Stimulated activated CD8-positive, alpha-beta memory T cell treated with anti-CD3 and anti-CD28 coated beads, Interleukin-15, amount 100 ng/mL, for 48 hours (primary cell): ENCODE data around the gene DCHS1.

Experiments used
- DNase-seq, 2 donors: peaks; one replicate each; pipeline ENCODE4 v3.0.0-alpha.2; 2020; ENCODE audit warnings: low read depth in 2 of 2

The DCHS1 gene

DNA sequence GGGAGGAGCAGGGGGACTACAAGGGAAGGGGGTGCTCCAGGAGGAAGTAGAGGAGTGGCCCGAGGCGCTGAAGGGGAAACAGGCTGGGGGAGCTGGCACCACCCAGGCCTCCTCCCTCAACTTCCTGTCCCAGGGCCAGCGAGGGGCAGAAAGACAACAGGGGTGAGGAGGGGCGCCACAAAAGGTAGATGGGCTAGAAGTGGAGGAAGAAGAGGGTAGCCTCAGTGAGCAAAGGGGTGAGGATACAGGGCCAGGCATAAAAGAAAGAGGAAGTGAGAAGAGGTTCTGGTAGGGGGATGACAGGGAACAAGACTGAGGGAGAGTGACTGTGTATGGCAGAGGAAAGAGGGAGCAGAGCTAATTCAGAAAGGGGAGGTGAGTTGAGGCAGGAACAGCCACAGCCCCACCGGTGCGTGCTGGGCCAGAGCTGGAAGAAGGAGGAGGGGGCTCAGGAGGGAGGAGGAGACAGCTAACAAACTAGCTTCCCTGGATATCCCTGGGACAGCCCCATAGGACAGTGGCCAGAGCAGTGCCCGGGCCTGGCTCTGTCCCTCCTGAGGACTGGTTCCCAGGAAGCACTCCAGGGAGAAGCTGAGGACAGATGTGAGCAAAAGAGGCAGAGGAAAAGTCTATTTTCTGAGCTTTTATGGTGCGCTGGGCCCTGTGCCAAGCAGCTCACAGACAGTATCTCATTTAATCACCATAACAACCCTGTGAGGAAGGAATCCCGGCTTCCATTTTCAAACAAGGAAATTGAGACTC lies 8.5 kb downstream of the DCHS1 start:
- DNase-seq, result no peak

DNA sequence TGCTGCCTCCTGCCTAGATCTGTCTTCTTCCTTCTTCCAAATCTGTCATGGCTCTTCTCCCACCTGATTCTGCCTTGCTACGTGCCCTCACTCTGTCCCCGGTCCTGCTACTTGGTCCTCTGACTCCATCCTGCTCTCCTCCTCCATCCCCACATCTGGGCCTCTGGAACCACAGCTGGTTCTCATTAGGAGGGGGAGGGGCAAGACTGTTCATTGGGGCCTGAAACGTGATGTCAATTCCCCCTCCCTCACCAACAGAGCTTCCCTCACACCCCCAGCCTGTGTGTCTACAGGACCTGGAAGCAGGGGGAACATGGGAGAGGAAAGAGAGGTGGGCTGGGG lies 9.1 kb downstream of the DCHS1 start:
- no peak for DNase-seq

DNA sequence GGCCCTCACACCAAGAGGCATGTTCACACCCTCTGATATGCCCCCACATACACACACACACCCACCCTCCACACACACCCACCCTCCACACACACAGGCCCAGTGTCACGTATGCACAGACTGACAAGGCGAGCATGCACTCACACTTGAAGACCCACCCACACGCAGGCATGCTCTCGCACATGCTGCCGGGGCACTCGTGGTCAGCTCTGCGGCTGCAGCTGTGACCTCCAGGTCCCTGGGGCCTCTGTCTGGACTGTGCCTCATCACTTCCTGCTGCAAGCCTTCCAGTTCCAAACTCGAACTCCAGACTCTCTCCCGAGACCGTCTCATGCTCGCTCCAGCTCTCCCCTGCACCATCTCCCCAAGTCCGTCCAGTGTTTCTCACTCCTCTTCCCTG lies 9.5 kb downstream of the DCHS1 start:
- DNase-seq, result no peak

DNA sequence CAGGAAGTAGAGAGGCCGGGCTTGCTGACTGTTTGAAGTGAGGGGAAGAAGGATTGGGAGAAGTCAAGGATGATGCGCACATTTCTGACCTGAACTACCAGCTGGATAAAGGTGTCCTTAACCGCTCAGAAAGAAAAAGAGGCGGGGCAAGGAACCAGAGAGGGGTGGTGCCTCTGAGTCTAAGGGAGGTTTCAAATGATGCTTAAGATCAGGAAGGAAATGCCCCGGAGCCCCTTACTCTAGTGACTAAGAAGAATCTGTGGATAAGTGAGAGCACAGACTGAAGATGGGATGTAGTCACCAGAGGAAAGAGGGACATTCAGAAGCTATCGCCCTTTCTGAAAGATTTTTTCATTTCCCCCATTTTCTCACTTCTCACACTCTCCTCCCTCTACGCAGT lies 12.7 kb downstream of the DCHS1 start:
- DNase-seq, result no peak

DNA sequence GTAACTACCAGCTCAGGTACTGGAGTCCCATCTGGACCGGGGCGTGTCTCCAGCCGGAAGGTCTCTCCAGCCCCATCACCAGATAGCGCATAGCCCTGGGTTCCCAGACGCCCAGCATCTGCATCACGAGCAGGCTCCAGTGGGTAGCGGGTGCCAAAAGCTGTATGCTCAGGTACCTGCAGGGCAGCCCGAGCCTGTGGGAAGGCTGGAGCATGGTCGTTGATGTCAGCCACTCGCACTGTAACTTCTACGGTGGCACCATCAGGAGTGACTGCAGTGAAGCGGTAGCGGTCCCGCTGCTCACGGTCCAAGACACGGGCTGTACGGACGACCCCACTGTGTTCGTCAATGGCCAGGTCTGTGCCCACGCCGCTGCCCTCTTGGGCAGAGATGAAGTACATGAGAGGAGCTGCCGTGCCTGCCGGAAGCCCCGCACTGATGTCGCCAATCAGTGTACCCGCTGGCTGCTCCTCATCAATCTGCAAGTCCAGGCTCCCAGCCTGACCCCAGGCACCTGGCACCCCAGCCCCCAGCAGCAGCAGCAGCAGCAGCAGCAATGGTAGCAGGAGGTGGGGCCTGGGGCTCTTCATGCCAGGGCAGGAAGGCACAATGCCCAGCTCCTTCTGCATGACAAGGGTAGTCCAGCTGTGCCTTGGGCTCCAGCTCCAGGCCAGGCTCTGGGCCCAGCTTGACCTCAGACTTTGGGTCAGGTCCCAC lies 14.5 kb downstream of the DCHS1 start:
- DNase-seq, result no peak

DNA sequence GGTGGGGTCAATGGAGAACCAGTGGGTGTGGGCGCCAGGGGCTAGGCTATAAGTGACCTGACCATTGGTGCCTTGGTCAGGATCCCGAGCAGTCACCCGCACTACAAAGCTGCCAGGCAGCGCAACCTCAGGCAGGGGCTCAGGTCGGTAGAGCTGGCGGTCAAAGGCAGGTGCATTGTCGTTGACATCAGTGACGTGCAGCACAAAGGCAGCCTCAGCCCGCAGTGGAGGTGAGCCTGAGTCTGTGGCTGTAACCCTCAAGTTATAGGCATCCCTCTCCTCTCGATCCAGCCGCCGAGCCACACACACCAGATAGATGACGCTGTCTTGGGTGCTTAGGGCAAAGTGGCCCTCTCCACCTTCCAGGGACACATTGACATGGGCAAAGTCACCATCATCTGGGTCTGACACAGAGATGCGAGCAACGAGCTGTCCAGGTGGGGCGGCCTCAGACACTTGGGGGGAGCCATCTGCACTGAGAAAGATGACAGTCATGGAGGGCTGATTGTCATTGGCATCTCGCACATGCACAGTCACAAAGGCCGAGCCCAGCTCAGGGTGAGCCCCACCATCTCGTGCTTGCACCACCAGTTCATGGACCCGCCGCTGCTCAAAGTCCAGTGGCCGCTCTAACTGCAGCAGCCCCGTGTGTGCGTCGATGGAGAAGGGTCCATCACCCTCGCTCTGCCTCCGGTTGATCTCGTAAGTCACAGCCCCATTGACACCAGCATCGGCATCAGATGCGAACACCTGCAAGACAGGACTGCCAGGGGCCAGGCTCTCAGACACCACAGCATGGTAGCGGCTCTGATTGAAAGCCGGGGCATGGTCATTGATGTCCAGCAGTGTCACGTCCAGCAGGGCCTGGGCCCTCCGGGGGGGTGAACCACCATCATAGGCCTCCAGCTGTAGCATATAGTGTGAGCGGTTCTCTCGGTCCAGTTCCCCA lies 15.3 kb downstream of the DCHS1 start:
- no peak for DNase-seq

DNA sequence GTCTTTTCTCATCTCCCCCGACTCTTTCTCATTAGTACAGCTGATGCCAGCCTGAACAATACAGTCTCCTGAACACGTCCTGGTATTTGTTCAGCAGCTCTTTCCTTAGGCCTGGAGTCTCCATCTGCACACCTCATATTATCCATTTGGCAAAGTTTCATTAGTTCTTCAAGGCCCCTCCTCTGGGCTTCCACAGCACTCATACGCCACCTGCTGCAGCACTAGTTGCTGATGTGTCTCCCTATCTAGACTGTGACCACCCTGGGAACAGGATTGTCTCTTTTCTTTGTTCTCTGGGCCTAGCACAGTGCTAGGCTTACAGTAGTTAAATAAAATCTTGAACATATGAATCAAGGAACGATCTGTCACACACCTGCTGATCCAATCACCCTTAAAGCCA lies 17.2 kb downstream of the DCHS1 start:
- DNase-seq, result no peak

DNA sequence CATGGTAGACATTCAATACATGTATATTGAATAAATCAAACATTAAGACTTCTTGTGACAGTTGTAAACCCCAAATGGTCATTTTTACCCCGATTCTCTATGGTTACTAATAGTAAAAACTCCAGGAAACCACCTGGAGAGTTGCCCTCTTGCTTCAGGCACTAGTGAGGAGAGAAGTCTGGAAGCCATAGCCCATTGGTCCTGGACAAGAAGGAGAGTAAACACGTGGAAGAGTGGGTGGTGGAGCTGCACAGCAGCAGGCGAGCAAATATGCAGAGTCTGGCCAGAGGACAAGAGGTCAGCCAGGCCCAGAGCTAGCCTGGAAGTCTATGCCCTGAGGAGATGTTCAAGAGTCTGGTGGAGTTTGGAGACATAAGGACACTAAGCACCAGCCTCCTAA lies 17.7 kb downstream of the DCHS1 start:
- DNase-seq, result no peak

DNA sequence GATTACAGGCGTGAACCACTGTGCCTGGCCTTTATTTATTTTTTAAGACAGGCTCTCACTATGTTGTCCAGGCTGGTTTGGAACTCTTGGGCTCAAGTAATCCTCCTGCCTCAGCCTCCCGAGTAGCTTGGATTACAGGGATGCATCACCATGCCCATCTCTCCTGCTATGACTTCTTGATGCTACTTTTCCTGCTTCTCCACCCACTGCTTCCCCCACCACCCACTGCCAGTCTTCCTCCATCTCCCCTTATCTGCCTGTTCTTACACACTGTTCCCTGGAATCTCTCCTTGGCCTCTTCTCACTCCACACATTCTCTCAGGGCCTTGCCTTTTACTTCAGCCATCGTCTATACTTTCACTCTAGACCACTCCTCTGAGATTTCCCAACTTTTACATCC lies 19.1 kb downstream of the DCHS1 start:
- DNase-seq, result no peak

DNA sequence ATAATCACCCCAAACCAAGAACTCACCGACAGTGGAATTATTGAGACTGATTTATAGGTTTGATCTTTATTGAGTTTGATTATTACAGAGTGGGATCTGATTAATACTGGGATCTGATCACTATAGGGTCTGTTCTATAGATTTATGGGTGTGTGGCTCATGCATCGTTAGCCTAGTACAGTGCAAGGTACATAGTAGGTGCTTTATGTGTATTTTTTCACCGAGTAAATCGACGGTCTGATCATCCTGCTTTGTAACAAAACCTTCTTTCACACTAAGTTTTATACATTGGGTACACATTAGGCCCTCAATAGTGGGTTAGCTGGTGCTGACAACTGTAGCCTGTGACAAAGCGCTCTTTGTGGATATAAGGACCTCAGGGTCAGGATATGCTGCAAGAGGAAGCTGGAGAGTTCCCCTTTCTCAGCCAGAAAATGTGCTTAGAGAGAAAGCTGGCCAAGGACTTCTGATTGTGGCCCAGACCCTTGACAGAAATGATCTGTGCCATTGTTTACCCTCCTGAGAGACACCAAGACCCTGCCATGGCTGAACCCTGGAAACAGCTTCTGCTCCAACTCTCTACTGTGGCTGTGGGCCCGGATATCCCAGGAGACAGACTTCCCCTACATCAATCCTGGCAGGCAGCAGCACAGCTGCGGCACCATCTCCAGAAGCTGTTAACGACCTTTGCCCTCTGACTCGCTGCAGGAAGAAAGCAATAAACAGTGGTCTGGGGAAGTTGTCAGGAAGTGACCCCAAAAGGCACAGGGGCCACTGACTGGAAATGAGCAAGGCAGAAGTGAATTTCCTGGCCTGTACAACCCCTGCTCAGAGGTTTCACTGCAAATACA lies 20.3 kb downstream of the DCHS1 start:
- DNase-seq, result no peak

DNA sequence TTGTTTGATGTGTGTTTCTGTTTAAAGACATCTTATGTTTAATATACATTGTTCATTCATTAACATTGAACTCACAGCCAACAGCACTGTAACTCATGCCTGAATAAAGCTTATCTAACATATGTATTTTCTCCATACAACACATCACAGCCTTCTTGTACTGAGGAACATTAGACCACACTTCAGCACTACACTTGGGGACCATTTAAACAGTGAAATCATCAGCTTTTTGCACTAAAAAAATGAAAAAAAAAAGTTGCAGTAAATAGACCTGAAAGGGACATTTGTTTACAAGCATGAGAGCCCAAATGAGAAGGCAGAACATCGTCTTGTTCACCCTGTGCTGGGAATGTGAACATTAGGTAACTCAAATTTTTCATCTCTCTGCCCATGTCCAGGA lies 21.1 kb downstream of the DCHS1 start:
- no peak for DNase-seq

DNA sequence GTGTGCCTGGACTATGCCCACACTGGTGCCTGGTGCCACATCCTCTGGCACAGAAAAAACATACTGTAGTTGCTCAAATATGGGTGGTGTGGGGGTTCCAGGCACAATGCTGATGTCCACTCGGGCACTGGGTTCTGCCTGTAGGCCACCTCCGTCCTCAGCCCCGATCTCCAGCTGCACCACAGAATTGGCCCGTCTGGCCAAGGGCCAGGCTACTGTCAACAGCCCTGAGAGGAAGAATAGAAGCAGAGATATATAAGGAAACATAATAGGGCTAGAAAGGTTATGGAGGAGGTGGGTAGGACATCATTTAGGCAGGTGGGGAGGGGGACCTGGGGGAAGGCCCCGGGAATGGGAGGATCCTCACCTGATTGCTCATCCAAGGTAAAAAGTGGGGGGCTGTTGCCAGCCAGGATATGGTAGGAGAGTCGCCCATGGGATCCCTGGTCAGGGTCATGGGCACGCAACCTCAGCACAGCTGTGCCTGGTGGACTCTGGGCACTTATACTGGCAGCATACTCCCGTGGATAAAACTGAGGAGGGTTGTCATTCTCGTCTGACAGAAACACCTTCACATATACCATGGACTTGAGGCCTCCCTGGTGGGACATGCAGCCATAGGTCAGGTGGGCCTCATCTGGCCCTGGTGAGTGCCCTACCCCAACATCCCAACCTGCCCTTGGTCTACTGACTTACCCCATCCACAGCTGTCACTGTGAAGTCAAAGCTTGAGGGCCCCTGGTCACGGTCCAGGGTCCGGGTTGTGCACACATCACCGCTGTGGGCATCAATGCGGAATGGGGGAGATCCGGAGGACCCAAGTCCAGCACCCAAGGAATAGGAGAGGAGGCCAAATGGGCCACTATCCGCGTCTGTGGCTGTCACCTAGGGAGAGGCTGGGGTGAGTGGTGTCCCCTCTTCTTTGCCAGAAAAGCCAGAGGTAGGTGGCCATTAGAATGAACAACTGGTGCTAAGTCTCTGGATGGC lies 21.9 kb downstream of the DCHS1 start:
- no peak for DNase-seq

DNA sequence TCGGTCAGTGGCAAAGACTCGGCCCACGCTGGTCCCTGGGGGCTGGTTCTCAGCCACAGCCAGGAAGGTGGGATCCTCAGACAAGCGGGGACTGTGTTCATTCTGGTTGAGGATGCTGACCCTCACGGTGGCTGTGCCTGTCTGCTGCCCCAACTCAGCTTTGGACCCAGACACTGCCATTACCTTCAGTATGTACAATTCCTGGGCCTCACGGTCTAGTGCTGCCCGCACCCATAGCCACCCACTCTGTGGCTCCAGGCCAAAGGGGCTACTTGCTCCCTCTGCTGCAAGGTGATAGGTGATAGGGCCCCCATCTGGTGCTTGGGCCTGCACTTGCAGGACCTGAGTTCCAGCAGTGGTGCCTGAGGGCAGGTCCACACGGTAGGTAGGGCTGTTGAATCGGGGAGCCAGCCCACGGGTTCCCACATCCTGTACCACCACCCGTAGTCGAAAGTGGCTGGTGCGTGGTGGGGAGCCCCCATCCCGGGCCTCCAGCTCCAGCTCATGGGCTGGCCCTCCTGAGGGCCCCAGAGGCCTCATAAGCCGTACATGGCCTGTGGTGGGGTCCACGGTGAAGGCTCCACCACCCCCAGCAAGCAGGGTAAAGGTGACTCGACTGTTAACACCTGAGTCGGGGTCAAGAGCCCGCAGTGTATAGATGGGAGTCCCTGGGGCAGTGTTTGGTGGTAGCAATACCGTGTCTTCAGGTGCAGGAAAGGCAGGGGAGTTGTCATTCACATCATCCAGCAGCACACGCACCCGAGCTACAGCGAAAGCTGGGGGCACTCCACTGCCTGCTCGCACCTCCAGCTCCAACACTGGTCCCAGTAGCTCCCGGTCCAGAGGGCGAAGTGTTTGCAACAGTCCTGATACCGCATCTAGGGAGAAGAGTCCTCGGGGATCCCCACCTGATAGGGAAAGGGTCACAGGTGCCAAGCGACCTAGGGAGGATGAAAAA lies 23.2 kb downstream of the DCHS1 start:
- no peak for DNase-seq

DNA sequence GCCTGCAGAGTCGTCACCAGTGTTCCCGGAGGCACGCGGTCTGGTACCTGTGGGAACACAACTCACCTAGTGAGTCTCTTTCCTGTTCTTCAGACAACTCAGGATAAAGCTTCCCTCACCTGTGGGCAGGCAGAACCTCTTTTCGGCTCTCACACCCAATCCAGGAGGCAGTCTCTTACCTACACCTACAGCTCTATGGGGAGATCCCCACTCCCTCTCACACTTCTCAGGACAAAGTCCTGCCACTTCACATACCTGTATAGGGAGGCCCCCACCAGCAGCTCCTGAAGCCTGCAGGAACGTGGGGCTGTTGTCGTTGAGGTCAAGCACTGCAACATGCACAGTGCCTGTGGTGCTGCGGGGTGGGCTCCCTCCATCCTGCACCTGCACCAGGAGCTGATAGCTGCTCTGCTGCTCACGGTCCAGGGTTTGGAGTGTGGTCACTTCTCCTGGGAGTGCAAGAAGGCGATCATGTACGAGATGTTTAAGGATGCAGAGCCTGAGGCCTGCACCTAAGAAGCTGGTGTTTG lies 24.2 kb downstream of the DCHS1 start:
- no peak for DNase-seq

DNA sequence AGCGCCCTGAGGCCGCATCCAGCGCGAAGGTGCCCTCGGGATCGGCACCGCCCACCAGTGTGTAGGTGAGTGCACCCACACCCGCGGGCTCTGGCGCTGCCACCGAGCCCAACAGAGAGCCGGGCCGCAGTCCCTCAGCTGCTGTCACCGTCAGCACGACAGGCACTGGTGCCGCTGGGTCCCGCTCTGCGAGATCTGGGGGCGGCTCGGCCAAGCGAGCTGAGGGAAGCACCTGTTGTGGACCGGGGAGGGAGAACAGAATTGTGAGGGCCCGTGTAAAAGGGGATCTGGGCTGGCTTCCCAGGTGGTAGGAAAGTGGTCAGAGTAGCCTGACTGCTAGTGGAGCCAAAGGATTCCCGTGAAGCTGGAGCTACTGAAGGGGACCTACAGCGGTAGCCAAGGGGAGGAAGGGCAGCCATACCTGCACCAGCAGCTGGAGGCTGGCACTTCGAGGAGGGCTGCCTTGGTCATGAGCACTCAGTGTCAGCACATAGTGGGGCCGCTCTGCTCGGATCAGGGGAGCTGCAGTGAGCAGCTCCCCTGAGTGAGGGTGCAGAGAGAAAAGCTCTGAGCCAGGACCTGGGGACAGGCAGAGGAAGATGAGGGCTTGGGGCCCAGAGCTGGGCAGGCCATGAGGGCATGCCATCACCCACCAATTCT lies 24.8 kb downstream of the DCHS1 start:
- DNase-seq, result no peak

DNA sequence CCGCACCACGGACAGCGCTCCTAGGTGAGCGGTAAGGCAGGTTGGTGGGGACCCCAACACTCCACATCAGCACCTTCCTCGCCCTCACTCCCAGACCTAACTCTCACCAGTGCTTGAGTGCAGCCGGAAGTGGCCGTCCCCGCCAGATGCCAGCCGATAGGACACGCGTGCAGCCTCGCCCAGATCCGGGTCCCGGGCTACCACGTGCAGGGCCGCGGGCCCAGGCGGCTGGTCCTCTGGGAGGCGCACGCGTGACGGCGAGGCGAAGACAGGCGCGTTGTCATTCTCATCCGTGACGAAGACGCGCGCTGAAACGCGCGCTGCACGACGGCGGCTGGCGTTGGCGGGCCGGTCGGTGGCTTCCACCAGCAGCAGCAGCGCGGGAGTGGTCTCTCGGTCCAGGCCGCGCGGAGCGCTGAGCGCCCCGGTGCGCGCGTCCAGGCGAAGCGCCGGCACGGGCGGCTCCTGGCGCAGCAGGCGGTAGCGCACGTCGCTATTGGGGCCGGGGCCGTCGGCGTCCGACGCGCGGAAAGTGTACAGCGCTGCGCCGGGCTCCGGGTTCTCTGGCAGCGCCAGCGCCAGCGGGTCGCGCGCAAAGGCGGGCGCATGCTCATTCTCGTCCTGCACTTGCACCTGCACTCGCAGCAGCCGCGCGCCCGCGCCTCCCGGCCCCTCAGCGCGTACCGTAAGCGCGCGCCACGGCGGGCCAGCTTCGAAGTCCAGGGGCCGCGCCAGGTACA lies 25.5 kb downstream of the DCHS1 start:
- no peak for DNase-seq

DNA sequence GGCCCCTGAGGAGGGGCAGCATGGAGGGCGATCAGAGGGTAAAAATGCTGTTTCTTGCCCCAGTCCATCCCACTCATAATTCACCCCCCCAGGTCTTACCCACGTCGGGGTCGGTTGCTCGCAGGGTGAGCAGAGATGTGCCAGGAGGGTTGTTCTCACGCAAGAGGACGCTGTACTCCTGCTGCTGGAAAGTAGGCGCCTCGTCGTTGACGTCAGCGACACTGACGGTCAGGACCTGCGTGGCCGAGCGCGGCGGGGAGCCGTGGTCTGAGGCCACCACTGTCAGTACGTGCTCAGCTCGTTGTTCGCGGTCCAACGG lies 26.1 kb downstream of the DCHS1 start:
- DNase-seq, result no peak

DNA sequence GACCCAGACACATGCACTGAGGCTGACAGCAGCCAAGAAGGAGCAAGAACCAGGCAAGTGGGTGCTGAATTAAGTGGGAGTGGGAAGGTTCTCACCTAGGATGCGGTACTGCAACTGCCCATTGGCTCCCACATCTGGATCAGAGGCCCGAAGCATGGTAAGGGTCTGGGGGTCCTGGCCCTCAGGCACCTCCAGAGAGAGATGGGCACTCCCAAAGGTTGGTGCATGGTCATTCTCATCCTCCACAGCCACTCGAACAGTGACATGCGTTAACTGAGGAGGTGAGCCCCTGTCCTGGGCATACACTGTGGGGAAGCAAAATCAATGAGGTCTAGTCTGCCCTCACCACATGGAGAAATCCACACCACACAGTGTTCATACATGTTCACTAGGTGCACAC lies 27.1 kb downstream of the DCHS1 start:
- no peak for DNase-seq
